K562 (cell line): ENCODE results near the gene ARID3B. TPM values are rescaled to one million over a fixed set of nuclear protein-coding genes. Genes with fewer than 3 reads are reported as not detected.
A peak's percentile ranks its signal among the peaks of the same experiment; 100 is the strongest.

Experiments used
- BRF1 ChIP-seq: IDR thresholded peaks from 3 replicates; pipeline ENCODE4 v1.6.1; 2011; ENCODE audit warnings: borderline replicate concordance, mild to moderate bottlenecking; ENCODE audit not compliant: insufficient read length; ENCODE audit errors: extremely low read depth
- CHD1 ChIP-seq: fragments of 200-600 bp; sonication (generic); IDR thresholded peaks from one replicate; pipeline ENCODE4 v1.6.1; 2012; ENCODE audit warnings: mild to moderate bottlenecking, moderate library complexity, low read length, inconsistent platforms
- COPS2 ChIP-seq: fragments of 450-650 bp; conservative IDR thresholded peaks from 2 replicates; pipeline ENCODE4 v1.6.1; 2016; ENCODE audit warnings: mild to moderate bottlenecking, moderate library complexity
- E2F4 ChIP-seq: sonication (generic); formaldehyde crosslinking; IDR thresholded peaks from 2 replicates; pipeline ENCODE4 v1.8.0; 2022; ENCODE audit warnings: mild to moderate bottlenecking, low read depth, missing genetic modification reagents
- EHMT2 ChIP-seq: fragments of 450-650 bp; IDR thresholded peaks from 2 replicates; pipeline ENCODE4 v1.6.1; 2018; ENCODE audit warnings: antibody characterized with exemption
- HDGF ChIP-seq: fragments of 450-650 bp; IDR thresholded peaks from 2 replicates; pipeline ENCODE4 v1.6.1; 2016
- KDM5B ChIP-seq: fragments of 200-600 bp; sonication (generic); IDR thresholded peaks from 2 replicates; pipeline ENCODE4 v1.6.1; 2012; ENCODE audit warnings: low read depth, mild to moderate bottlenecking, moderate library complexity, low read length, control low read depth, inconsistent platforms; ENCODE audit not compliant: insufficient replicate concordance
- MCM7 ChIP-seq, 2 experiments: fragments of 450-650 bp; IDR thresholded peaks; 2 replicates each; pipeline ENCODE4 v1.6.1; 2016 to 2018
- NFIX ChIP-seq: fragments of 250-450 bp; sonication (Bioruptor Pico); IDR thresholded peaks from 2 replicates; pipeline ENCODE4 v1.4.0; 2020; ENCODE audit warnings: low read depth, mild to moderate bottlenecking, moderate library complexity
- PHF8 ChIP-seq: fragments of 200-600 bp; sonication (generic); IDR thresholded peaks from 2 replicates; pipeline ENCODE4 v1.6.1; 2012; ENCODE audit warnings: mixed run types, mild to moderate bottlenecking, inconsistent platforms, low read length, moderate library complexity, borderline replicate concordance
- PTRF ChIP-seq: fragments of 450-650 bp; IDR thresholded peaks from 2 replicates; pipeline ENCODE4 v1.6.1; 2016; ENCODE audit warnings: mild to moderate bottlenecking, missing genetic modification characterization, missing compliant biosample characterization
- RHOXF2B ChIP-seq: fragments of 250-450 bp; sonication (Bioruptor Pico); conservative IDR thresholded peaks from 2 replicates; pipeline ENCODE4 v1.5.1; 2021
- SMAD1 ChIP-seq: fragments of 150-350 bp; IDR thresholded peaks from 2 replicates; pipeline ENCODE4 v1.6.1; 2014; ENCODE audit warnings: low read length, low read depth; ENCODE audit not compliant: partially characterized antibody
- SNIP1 ChIP-seq: fragments of 450-650 bp; IDR thresholded peaks from 2 replicates; pipeline ENCODE4 v1.7.1; 2017; ENCODE audit warnings: low read depth, mild to moderate bottlenecking
- TAF1 ChIP-seq: IDR thresholded peaks from 2 replicates; pipeline ENCODE4 v1.6.1; 2011; ENCODE audit warnings: mild to moderate bottlenecking, low read length, moderate library complexity; ENCODE audit not compliant: insufficient read depth, control insufficient read depth, severe bottlenecking; ENCODE audit errors: extremely low read depth
- U2AF1 ChIP-seq: fragments of 200-400 bp; formaldehyde crosslinking; optimal IDR thresholded peaks from 2 replicates; pipeline ENCODE3; 2017; ENCODE audit warnings: mild to moderate bottlenecking, low read depth, low read length, moderate library complexity
- ZNF121 ChIP-seq: sonication (generic); formaldehyde crosslinking; conservative IDR thresholded peaks from 2 replicates; pipeline ENCODE4 v1.8.0; 2022; ENCODE audit warnings: missing genetic modification reagents
- ZNF134 ChIP-seq: fragments of 250-450 bp; sonication (Bioruptor Pico); conservative IDR thresholded peaks from 2 replicates; pipeline ENCODE4 v1.4.0; 2020
- ZNF445 ChIP-seq: fragments of 250-450 bp; sonication (Bioruptor Pico); IDR thresholded peaks from 2 replicates; pipeline ENCODE4 v1.4.0; 2020; ENCODE audit warnings: low read depth, mild to moderate bottlenecking, moderate library complexity
- ZNF592 ChIP-seq: fragments of 450-650 bp; IDR thresholded peaks from 2 replicates; pipeline ENCODE4 v1.6.1; 2017; ENCODE audit warnings: antibody characterized with exemption, mild to moderate bottlenecking
- ZNF830 ChIP-seq: fragments of 250-450 bp; sonication (Bioruptor Pico); IDR thresholded peaks from 2 replicates; pipeline ENCODE4 v1.5.0; 2021; ENCODE audit warnings: mild to moderate bottlenecking
- polyA plus RNA-seq, 8 experiments: library from polyadenylated mRNA; depleted of rRNA in 4 of 8; stranded (reverse) in 5 of 8; unstranded in 3 of 8; fragments of >200 nt; fragmentation: Nextera tagmentation in 2 of 8; fragmentation: Illumina TruSeq in 1 of 8; extraction: Ambion mirVana in 2 of 8; extraction: Trizol in 1 of 8; gene quantifications; 2 replicates each; pipeline versions ENCODE4 v1.2.1 to v1.2.3, GENCODE V29; 2011 to 2014; ENCODE audit warnings: inconsistent platforms in 1 of 8, missing spikeins in 1 of 8
- total RNA-seq, 7 experiments: library from RNA; depleted of rRNA in 6 of 7; stranded (reverse); fragments of >200 nt in 6 of 7; fragmentation: Illumina TruSeq in 2 of 7; extraction: Trizol in 2 of 7; gene quantifications; 2 replicates each; pipeline versions ENCODE4 v1.2.1 to v1.2.3, GENCODE V29; 2011 to 2021; ENCODE audit warnings: low replicate concordance in 1 of 7

The ARID3B gene
- total and polyA plus RNA-seq, 9 of the 15 experiments (the other 6 are each of a cell fraction or from before 2014, with no cell fraction given): 0.32 to 15.1 (median 7.1) TPM

GRCh38 chr15:74615508-74616365, 74.7 kb downstream of the ARID3B start, which contains the start of gene CLK3 (continued):
- TF ChIP-seq ZNF830 (CRISPR knock-in tag): 0 out of 2 replicates have a peak, but pooled peaks have one; percentile 27
- TF ChIP-seq ZNF134 (CRISPR knock-in tag): no peak
- peak; percentile 75 for TF ChIP-seq TAF1
- no peak for TF ChIP-seq ZNF445 (CRISPR knock-in tag)
- peak; percentile 93 for TF ChIP-seq U2AF1
- 0 out of 2 replicates have a peak, but pooled peaks have one; percentile 30 for TF ChIP-seq ZNF592
- TF ChIP-seq BRF1: no peak
- TF ChIP-seq COPS2: no peak
- TF ChIP-seq E2F4 (CRISPR knock-in tag): no peak
- peak; percentile 67; the same call in 1 of the 2 replicates for TF ChIP-seq SNIP1
- TF ChIP-seq CHD1: peak; percentile 83
- peak; percentile 26 for TF ChIP-seq KDM5B
- no peak for TF ChIP-seq ZNF121 (CRISPR knock-in tag)
- no peak for TF ChIP-seq MCM7 (IDR thresholded peaks at IDR 0.05)
- no peak for TF ChIP-seq RHOXF2B (CRISPR knock-in tag)
- no peak for TF ChIP-seq HDGF
- TF ChIP-seq EHMT2: no peak
- TF ChIP-seq PHF8: peak; percentile 86; the same call in 1 of the 2 replicates
- no peak for TF ChIP-seq PTRF
- peak; percentile 59 for TF ChIP-seq SMAD1
- TF ChIP-seq NFIX (CRISPR knock-in tag): no peak
